ENCODE measurements around the gene POU6F2.
"Not testable (repeated sequence)": the region's sequence is repeated elsewhere in the genome, so short reads cannot be mapped to it uniquely, and the experiment has no call there.

POU6F2 gene

GRCh38 chr7:39356172-39356925 is 378.6 kb downstream of the POU6F2 start:
- DNase-seq (ENCODE audit: low read depth) = no peak

GRCh38 chr7:39357648-39358047 is 379.9 kb downstream of the POU6F2 start:
- no peak for DNase-seq (ENCODE audit: low read depth)

DNA sequence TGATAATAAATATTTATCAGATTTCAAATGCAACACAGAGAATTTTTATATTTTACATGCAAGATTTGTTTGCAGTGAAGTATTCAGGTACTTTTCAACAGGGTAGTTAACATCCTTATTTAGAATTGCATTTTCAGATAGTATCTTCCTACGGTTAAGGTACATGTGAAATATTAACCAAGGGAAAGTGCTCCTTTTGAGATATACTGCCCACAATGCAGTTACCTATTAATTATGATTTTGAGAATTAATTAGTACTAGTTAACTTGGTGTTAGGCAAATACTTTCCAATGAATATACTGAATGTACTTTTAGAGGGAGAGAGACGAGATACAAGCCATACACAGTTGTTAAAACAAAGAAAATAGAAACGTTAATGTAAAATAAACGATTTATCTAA is 382.3 kb downstream of the POU6F2 start:
- no peak for DNase-seq (ENCODE audit: low read depth)

GRCh38 chr7:39360766-39361165 is 383.1 kb downstream of the POU6F2 start:
- no peak for DNase-seq (ENCODE audit: low read depth)

DNA sequence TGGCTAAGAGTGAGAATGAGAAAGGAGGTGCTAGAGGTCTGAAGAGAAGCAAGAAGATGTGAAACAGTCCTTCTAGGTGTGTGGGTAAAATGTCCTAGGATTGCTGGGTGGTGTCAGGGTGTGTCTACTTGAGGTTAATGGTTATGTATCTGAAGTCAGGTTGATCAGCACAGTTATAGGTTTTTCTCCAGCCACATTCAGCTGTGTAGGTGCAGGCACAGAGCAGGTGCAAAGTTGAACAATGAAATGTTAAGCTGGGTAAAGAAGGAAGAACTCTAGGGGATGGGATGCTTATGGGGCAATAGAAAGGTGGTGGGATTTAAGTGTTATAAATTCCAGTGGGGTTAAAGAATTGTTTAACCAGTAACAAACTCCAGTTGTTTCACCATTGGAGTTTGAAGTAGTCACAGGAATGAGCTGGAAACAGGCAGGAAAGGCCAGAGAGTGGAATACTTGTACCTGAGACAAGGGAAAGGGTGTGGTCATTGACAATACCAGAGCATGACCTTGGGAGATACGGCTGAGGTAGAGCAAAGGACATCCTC is 388.1 kb downstream of the POU6F2 start:
- no peak for DNase-seq (ENCODE audit: low read depth)

DNA sequence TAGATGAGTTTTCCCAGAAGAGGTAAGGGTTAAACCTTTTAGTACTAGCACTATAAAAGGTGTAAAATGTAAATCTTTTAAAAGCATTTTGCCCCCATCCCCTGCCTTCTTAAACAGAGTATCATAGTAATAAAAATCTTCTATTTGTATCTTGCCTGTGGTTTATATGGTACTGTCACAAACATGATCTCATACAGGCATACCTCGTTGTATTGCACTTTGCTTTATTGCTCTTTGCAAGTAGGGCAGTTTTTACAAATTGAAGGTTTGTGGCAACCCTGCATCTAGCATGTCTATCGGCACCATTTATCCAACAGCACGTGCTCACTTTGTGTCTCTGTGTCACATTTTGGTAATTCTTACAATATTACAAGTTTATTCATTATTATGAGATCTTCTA is 389.7 kb downstream of the POU6F2 start:
- no peak for DNase-seq (ENCODE audit: low read depth)

GRCh38 chr7:39367943-39368342 is 390.2 kb downstream of the POU6F2 start:
- DNase-seq (ENCODE audit: low read depth) = no peak

DNA sequence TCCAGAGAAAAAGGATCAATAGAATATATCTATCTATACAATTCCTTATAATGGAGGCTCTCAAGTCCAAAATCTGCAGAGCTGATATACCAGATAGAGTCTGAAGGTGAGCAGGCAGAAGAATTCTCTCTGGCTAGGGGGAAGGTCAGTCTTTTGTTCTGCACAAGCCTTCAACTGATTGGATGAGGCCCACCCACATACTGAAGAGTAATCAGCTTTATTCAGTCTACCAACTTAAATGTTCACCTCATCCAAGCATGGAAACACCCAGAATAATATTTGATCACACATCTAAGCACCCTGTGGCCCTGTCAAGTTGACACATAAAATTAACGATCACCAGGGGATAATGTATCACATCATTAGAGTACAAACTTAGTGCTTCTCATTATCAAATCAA is 394.7 kb downstream of the POU6F2 start:
- DNase-seq (ENCODE audit: low read depth) = no peak

DNA sequence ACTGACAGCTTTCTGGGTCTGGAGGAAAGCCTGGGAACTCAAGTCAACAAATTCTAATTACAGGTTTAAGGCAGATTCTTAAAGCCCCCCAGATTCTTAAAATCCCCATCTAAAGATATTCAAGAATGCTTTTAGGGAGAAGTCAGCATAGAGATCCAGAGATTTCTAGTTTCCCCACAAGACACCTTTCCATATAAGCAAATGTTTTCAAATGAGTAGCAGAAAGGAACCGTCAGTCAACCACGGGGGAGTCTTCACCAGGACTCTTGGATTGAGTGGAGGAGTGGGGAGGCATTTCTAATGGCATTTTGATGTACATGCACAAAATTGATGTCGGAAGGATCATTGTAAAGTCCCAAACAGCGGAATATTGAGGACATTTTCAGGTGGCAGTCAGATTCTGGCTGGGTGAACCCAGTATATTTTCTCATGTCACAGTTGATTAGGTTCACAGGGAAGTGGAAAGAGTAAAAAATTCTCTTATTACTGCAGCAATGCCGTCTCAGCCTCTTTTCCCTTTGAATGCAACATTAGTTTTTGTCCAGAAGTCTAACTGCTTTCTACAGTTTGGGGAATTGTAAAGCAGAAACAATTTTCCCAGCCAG is 396.8 kb downstream of the POU6F2 start:
- DNase-seq (ENCODE audit: low read depth) = no peak

GRCh38 chr7:39375047-39375873 is 397.6 kb downstream of the POU6F2 start:
- no peak for DNase-seq (ENCODE audit: low read depth)

GRCh38 chr7:39375874-39376190 is 398.1 kb downstream of the POU6F2 start:
- no peak for DNase-seq (ENCODE audit: low read depth)

GRCh38 chr7:39376881-39377280 is 399.2 kb downstream of the POU6F2 start:
- not testable (repeated sequence) for DNase-seq (ENCODE audit: low read depth)

DNA sequence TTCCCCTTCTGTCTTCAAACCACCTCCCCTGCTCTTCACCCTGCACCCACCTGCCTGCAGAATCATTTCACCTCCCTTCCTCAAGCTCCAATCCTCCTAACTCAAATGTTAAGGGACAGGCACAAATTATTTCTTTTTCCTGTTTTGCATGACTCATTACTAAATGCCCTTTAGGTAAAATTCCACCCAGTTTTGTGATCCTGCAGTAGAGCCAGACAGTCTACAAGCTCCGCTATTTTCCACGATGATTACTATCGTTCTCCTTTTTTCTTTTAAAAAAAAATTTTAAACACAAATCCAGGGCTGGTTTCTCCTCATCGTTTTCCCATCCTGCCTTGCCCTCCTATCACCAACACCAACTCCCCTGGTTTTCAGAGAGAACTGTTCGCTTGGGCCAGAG is 401.7 kb downstream of the POU6F2 start:
- DNase-seq (ENCODE audit: low read depth) = no peak

DNA sequence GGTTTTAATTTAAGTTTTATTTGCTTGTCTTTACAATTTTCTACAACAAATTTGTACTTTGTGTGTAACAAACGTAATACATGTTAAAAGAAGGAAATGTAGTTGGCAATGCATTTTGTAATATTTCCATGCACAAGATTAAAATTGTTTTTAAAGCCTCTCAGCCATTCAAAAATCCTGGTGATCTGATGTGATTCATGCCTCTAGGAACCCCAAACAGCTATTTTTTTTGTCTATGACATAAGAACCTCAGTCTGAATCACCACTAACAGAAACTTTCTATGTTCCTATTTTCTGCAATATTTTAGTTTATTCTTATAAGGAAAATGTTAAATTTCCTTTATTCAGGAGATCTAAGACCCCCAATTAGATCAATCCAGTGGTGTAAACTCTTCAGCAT is 405.4 kb downstream of the POU6F2 start:
- no peak for DNase-seq (ENCODE audit: low read depth)

GRCh38 chr7:39384386-39384785 is 406.7 kb downstream of the POU6F2 start:
- DNase-seq (ENCODE audit: low read depth) = no peak

DNA sequence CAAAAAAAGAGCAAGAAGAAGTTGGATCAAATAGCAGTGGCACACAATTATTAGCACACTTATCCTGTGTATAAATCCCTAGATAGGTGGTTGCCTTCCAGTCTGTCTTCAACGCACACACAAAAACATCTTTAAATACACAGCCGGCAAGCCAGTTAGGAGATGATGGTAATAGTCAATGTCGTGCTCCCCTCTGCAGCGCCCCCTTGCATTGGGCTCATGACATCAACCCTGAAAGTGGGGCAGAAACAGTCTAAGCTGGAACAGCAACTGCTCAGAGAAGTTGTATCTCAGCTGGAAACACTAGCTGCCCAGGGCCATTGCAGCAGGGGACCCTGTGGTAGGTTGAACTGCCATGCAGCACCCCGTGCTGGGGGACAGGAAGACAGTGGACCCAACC is 409.0 kb downstream of the POU6F2 start:
- DNase-seq (ENCODE audit: low read depth) = no peak

GRCh38 chr7:39392151-39392550 is 414.4 kb downstream of the POU6F2 start:
- no peak for DNase-seq (ENCODE audit: low read depth)

DNA sequence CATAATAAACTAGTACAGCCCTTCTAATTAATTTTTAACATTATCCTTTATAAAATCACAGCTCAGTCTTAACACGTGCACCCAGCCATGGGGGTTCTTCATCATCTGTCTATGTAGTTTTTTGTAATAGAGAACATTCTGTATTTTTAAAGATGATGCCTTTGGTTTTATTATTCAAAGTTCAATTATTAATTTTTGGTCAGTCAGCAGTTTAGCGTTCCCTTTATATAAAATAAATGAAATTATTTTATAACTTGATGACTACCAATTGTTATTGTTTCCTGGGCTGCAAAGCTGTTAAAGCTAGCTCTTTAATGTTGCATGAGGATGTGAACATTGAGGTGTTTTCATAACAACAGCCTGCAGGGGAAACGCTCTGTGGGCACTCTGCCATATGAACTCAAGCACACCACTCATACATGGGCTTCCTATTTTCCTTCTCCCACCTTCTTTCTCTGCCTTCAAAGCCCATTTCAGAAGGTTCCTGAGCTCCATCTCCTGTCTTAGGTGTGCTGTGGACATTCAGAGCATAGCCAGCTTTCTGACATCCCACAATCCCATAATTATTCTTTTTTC is 416.5 kb downstream of the POU6F2 start:
- no peak for DNase-seq (ENCODE audit: low read depth)

DNA sequence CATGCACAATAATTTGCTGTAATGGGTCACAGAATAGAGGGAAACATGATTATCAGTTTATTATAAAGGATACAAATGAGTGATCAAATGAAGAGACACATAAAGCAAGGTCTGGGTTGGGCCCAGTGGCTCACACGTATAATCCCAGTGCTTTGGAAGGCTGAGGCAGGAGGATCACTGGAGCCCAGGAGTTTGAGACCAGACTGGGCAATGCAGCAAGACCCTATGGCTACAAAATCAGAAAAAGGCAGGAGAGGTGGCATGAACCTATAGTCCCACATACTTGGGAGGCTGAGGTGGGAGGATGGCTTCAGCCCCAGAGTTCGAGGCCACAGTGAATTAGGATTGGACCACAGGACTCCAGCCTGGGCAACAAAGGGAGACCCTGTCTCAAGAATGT is 421.7 kb downstream of the POU6F2 start:
- DNase-seq (ENCODE audit: low read depth) = no peak

- DNase-seq (ENCODE audit: low read depth) = no peak
These were observed 422.3 kb downstream of the POU6F2 start for GRCh38 chr7:39399986-39400385.

GRCh38 chr7:39400836-39401235 is 423.1 kb downstream of the POU6F2 start:
- DNase-seq (ENCODE audit: low read depth) = no peak

- DNase-seq (ENCODE audit: low read depth) = no peak
These were observed 424.3 kb downstream of the POU6F2 start for GRCh38 chr7:39402034-39402433.

DNA sequence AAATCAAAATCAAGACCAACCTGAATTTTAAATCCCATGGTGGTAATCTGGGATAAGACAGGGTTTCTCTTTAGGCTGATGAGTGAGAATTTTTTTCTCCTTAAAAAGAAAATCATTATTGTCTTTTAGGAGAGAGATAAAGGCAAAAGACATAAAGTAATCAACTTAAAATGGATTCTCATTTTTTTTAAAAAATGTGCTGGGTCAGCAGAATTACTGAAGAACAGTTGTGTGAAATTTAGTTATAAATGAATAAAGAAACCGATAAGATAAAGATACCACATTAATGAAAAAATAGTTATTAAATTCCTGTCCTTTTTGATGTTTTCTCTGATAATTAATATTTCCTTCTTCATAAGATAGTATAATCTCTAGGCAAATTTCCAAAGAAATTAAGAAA is 427.2 kb downstream of the POU6F2 start:
- no peak for DNase-seq (ENCODE audit: low read depth)
